MM.1S (cell line): ENCODE data around the gene DIP2B.

Source experiments
- CTCF ChIP-seq: fragments of 300-600 bp; sonication (generic); IDR thresholded peaks from 2 replicates; pipeline ENCODE4 v1.5.1; 2016; ENCODE audit warnings: antibody characterized with exemption, low read length, mixed read lengths
- EZH2phosphoT487 ChIP-seq: fragments of 300-600 bp; sonication (generic); IDR thresholded peaks from 2 replicates; pipeline ENCODE4 v1.6.1; 2018; ENCODE audit warnings: antibody characterized with exemption, low read length

GRCh38 chr12:50584135-50584534 lies 79.3 kb downstream of the DIP2B start:
- TF ChIP-seq CTCF = no peak
- no peak for TF ChIP-seq EZH2phosphoT487
